Skeletal muscle satellite cell (primary cell): ENCODE measurements around the gene TRPM6.

Source experiments
- H3K27me3 ChIP-seq: 2 replicates; pipeline ENCODE4 v1.7.0; 2013; ENCODE audit warnings: low read length; ENCODE audit not compliant: control insufficient read depth, insufficient read depth
- H3K36me3 ChIP-seq: 2 replicates; pipeline ENCODE4 v1.7.0; 2013; ENCODE audit warnings: mild to moderate bottlenecking, control low read depth, low read length; ENCODE audit not compliant: insufficient read depth
- H3K4me1 ChIP-seq: 2 replicates; pipeline ENCODE4 v1.7.0; 2013; ENCODE audit warnings: low read length; ENCODE audit not compliant: control insufficient read depth, insufficient read depth
- H3K4me2 ChIP-seq: 2 replicates; pipeline ENCODE4 v1.7.0; 2013; ENCODE audit warnings: mild to moderate bottlenecking, low read length
- H3K4me3 ChIP-seq: 2 replicates; pipeline ENCODE4 v1.7.0; 2013; ENCODE audit warnings: low read length
- H3K9ac ChIP-seq: 2 replicates; pipeline ENCODE4 v1.7.0; 2013; ENCODE audit warnings: mild to moderate bottlenecking, low read depth, low read length, moderate library complexity
- H3K9me3 ChIP-seq: replicated peaks from 2 replicates; pipeline ENCODE4 v1.7.0; 2013; ENCODE audit warnings: mild to moderate bottlenecking, control low read depth, low read length

Gene TRPM6

DNA sequence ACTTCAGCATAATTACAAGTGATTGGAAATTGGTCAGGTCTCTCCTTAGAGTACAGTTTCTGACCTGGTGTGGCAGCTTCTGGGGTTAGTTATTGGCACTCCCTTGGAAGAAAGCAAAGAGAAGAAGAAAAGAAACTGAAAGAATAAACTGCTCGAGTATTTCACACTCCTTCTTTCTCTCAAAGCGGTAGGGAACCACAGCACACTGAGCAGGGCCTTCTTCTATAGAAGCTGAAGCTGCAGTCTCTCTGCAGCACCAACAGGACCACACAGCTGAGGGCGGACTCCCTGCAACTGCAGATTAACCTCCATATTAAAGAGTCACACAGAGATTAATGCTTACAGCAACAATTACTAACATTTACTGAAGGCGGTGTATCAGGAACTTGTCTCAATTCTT is 152.0 kb downstream of the TRPM6 start:
- Histone ChIP-seq H3K4me3 (no peak overlapping the region), H3K4me1 (no peaks in the 10 kb centered on the region), H3K4me2 (no peak overlapping the region), H3K9me3 (no peaks in the 10 kb centered on the region), H3K27me3 (peaks cover 8% of the 10 kb centered on the region), H3K36me3 (no peaks in the 10 kb centered on the region), H3K9ac (no peak overlapping the region)

DNA sequence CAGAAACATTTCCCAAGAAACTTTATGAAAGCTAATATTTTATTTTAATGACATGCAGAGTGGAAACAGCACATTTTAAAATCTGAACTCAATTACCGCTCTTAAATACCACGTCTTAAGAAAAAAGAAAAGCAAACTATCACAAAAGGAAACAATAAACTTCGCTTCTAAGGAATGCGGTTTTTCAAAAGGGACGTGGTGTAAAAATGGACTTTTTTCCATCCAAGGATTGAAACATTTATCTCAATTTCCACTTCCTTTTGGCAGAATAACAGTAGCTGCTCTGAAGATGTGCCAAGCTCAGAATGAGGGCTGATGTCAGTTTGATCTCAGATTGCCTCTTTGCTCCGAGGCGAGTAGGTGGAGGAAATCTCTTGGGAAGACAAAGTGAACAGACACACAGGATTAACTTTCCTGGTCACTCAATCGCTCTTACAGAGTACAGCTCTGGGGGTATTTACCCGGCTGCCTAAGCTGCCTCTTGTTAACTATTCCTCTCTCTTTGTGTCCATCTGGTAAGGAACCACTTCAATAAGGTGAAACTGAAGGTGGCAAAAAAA is 158.5 kb downstream of the TRPM6 start:
- Histone ChIP-seq H3K36me3 (no peaks in the 10 kb centered on the region), H3K4me2 (no peak overlapping the region), H3K9me3 (no peaks in the 10 kb centered on the region), H3K4me1 (no peaks in the 10 kb centered on the region), H3K9ac (no peak overlapping the region), H3K27me3 (peaks cover 4% of the 10 kb centered on the region), H3K4me3 (no peak overlapping the region)

DNA sequence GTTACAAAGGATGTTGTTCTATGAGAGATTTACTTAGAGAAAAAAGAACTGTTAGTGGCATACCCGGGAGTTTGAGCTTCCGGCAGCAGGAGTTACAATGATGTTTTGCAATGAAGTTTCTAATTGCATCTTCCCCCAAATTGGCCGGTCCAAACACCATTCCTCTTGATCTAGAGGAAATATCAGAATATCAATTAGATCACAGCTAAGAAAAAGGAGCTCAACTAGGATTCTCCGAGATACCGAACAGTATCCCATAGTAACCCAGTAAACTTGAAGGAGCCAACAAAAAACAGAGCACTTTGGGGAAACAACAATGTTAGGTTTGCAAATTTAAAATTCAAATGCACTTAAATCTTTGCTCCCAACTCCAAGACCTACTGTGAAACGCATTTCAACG is 159.5 kb downstream of the TRPM6 start:
- Histone ChIP-seq H3K4me2 (no peak overlapping the region), H3K27me3 (peaks cover 4% of the 10 kb centered on the region), H3K9ac (no peak overlapping the region), H3K36me3 (no peaks in the 10 kb centered on the region), H3K4me1 (no peaks in the 10 kb centered on the region), H3K4me3 (no peak overlapping the region), H3K9me3 (no peaks in the 10 kb centered on the region)

DNA sequence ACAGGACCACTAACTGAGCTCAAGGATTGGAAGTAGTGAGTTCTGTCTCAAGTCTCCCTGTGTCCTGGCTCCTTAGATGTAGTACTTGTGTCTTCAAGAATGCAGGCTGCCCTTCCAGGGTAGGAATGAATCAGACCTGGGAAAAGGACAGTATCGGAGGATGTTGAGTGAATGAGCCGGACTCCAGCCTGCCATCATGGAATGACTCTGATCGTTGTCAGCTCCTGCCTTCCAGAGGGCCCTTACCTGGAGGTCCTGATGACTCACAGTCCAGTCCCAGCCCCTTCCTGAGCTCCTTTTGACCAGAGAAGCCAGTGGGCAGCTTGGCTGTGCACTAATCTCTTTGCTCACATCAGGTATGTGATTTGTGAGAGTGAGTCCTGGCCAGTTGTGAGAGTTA is 161.1 kb downstream of the TRPM6 start:
- Histone ChIP-seq H3K4me1 (no peaks in the 10 kb centered on the region), H3K4me2 (no peak overlapping the region), H3K9ac (no peak overlapping the region), H3K27me3 (peaks cover 4% of the 10 kb centered on the region), H3K9me3 (no peaks in the 10 kb centered on the region), H3K36me3 (no peaks in the 10 kb centered on the region), H3K4me3 (no peak overlapping the region)

GRCh38 chr9:74724317-74724716 is 163.4 kb downstream of the TRPM6 start:
- no peaks in the 10 kb centered on the region for H3K9me3 ChIP-seq
- H3K36me3 ChIP-seq: no peaks in the 10 kb centered on the region
- H3K4me2 ChIP-seq: no peak overlapping the region
- H3K27me3 ChIP-seq: no peaks in the 10 kb centered on the region
- no peaks in the 10 kb centered on the region for H3K4me1 ChIP-seq
- no peak overlapping the region for H3K9ac ChIP-seq
- H3K4me3 ChIP-seq: no peak overlapping the region

- H3K36me3 ChIP-seq: no peaks in the 10 kb centered on the region
Measured at GRCh38 chr9:74721696-74722660, 165.7 kb downstream of the TRPM6 start.

GRCh38 chr9:74719306-74719705 is 168.4 kb downstream of the TRPM6 start:
- peaks cover 3% of the 10 kb centered on the region for H3K27me3 ChIP-seq
- H3K4me3 ChIP-seq: no peak overlapping the region

More at GRCh38 chr9:74721696-74722660, 165.7 kb downstream of the TRPM6 start:
- H3K4me3 ChIP-seq: no peak overlapping the region
- no peaks in the 10 kb centered on the region for H3K9me3 ChIP-seq
- no peaks in the 10 kb centered on the region for H3K4me1 ChIP-seq
- no peaks in the 10 kb centered on the region for H3K27me3 ChIP-seq
- no peak overlapping the region for H3K4me2 ChIP-seq
- no peak overlapping the region for H3K9ac ChIP-seq

DNA sequence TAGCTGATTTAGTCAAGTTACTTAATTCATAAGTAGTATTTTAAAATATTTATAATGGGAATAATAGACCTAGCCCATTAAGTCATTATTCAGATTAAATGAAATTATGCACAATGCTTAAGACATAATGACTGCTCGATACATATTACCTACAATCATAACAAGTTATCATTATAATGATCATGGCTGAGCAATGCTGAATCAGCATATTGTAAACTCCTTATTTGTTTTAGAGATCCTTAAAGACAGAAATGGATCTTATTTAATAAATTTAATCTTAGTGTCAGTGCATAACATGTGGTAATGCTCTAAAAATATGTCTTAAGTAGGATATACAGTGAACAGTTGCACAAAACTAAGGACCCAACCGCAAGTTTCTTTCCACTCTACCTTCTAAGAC is 169.0 kb downstream of the TRPM6 start:
- H3K9ac ChIP-seq: no peak overlapping the region
- no peaks in the 10 kb centered on the region for H3K4me1 ChIP-seq
- peaks cover 3% of the 10 kb centered on the region for H3K27me3 ChIP-seq
- no peaks in the 10 kb centered on the region for H3K9me3 ChIP-seq
- H3K36me3 ChIP-seq: no peaks in the 10 kb centered on the region
- H3K4me2 ChIP-seq: no peak overlapping the region
- H3K4me3 ChIP-seq: no peak overlapping the region

More at GRCh38 chr9:74719306-74719705, 168.4 kb downstream of the TRPM6 start:
- Histone ChIP-seq H3K4me1 (no peaks in the 10 kb centered on the region), H3K36me3 (no peaks in the 10 kb centered on the region), H3K9ac (no peak overlapping the region), H3K4me2 (no peak overlapping the region), H3K9me3 (no peaks in the 10 kb centered on the region)

DNA sequence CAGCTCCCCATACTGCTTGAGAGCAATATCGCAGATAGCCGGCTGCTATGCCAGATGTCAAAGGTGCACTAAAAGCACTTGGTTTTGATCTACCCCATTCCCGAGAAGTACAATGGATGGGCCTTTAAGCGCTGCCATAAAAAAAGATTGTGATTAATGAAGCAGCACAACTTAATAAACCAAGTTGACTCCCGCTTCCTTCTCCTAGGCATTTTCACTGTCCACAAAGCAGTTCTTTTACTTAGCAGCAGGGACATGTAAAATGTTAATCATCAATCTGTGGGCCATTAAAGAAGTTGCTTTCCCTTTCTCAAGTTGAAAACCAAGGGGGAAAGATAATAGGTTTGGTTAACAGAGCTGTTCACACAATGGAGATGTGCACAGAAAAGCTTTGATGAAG is 176.4 kb downstream of the TRPM6 start:
- Histone ChIP-seq H3K36me3 (no peaks in the 10 kb centered on the region), H3K4me2 (no peak overlapping the region), H3K27me3 (peaks cover 3% of the 10 kb centered on the region), H3K4me1 (no peaks in the 10 kb centered on the region), H3K4me3 (no peak overlapping the region), H3K9me3 (no peaks in the 10 kb centered on the region), H3K9ac (no peak overlapping the region)

- no peaks in the 10 kb centered on the region for H3K9me3 ChIP-seq
- H3K27me3 ChIP-seq: peaks cover 4% of the 10 kb centered on the region
- no peak overlapping the region for H3K4me2 ChIP-seq
- H3K4me3 ChIP-seq: no peak overlapping the region
- H3K9ac ChIP-seq: no peak overlapping the region
- H3K4me1 ChIP-seq: no peaks in the 10 kb centered on the region
- no peaks in the 10 kb centered on the region for H3K36me3 ChIP-seq
Measured at GRCh38 chr9:74697535-74697934, 190.2 kb downstream of the TRPM6 start.

DNA sequence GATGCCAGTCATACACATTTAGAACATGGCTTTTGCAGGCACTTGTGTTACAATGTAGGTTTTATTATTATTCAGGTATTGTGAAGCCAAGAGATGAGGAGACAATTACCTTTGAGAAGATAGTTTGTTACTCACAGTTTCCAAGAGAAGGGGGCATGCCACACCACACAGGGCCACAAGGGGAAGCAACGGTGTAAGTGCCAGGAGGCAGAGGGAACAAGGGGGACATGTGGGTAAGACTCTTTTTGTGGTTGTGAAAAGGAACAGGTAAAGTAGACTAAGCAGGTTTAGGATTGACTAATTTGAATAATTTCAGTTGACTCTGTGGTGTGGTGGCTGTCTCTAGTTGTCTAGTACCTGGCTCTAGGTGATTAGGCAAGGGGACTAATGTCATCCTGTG is 191.2 kb downstream of the TRPM6 start:
- Histone ChIP-seq H3K36me3 (no peaks in the 10 kb centered on the region), H3K4me2 (no peak overlapping the region), H3K27me3 (peaks cover 4% of the 10 kb centered on the region), H3K4me3 (no peak overlapping the region), H3K9ac (no peak overlapping the region), H3K4me1 (no peaks in the 10 kb centered on the region), H3K9me3 (no peaks in the 10 kb centered on the region)

DNA sequence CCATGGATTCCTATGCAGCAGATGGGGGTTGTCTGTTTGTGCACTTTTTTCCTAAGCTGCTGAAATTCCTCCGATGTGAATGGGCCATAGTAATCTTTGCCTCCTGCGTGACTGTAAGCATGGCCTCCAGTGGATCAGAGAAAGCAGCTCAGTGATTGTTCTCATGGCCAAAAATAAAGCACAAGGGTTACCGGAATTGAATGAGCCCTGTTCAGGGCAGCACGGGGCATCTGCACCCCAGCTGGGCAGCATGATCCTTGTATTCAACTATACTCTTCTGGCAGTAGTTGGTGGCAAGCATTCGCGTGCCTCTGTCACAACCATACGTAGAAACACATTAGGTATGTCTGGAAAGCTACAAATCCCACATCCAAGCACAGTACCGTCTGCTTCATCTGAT is 196.7 kb downstream of the TRPM6 start:
- Histone ChIP-seq H3K4me1 (no peaks in the 10 kb centered on the region), H3K27me3 (peaks cover 5% of the 10 kb centered on the region), H3K4me3 (no peak overlapping the region), H3K9ac (no peak overlapping the region), H3K9me3 (no peaks in the 10 kb centered on the region), H3K36me3 (no peaks in the 10 kb centered on the region), H3K4me2 (no peak overlapping the region)
